HepG2 (cell line): Measurements from ENCODE around the gene DPAGT1. TPM values are rescaled to one million over a fixed set of nuclear protein-coding genes. Genes with fewer than 3 reads are reported as not detected.
A peak's percentile ranks its signal among the peaks of the same experiment; 100 is the strongest.

ENCODE experiments used
- ASH2L ChIP-seq: fragments of 300-600, 200-600 bp; sonication (generic); IDR thresholded peaks from 2 replicates; pipeline ENCODE4 v1.7.0; 2017; ENCODE audit warnings: low read depth, mild to moderate bottlenecking, moderate library complexity, mixed read lengths, low read length; ENCODE audit not compliant: insufficient read length
- SIN3A ChIP-seq: IDR thresholded peaks from 2 replicates; pipeline ENCODE4 v1.6.1; 2011; ENCODE audit warnings: low read depth, mild to moderate bottlenecking, control low read depth, low read length, borderline replicate concordance
- ZNF879 ChIP-seq: sonication (generic); formaldehyde crosslinking; IDR thresholded peaks from 2 replicates; pipeline ENCODE4 v1.8.1; 2023; ENCODE audit warnings: missing genetic modification reagents
- polyA plus RNA-seq, 8 experiments: library from polyadenylated mRNA; depleted of rRNA in 3 of 8; stranded (reverse) in 7 of 8; unstranded in 1 of 8; fragments of >200 nt; fragmentation: Illumina TruSeq in 4 of 8; extraction: Trizol in 4 of 8; gene quantifications; 2 replicates each; pipeline versions ENCODE4 v1.2.1 to v1.2.3, GENCODE V29; 2011 to 2016; ENCODE audit warnings: low read depth in 4 of 8, missing spikeins in 1 of 8, mixed read lengths in 1 of 8; ENCODE audit not compliant: insufficient read depth in 1 of 8
- total RNA-seq, 5 experiments: library from RNA; depleted of rRNA; stranded (reverse); fragments of >200 nt; fragmentation: Illumina TruSeq; extraction: Trizol; gene quantifications; 2 replicates each; pipeline ENCODE4 v1.2.3, GENCODE V29; 2016; ENCODE audit warnings: low read depth in 1 of 5
- TF ChIP-seq, protein P1 (sequence below): IDR thresholded peaks from 2 replicates; pipeline ENCODE4 v1.6.1; 2018; ENCODE audit warnings: missing genetic modification reagents, mild to moderate bottlenecking, missing compliant biosample characterization
- TF ChIP-seq, protein P2 (sequence below): sonication (generic); formaldehyde crosslinking; IDR thresholded peaks from 2 replicates; pipeline ENCODE4 v1.8.1; 2023; ENCODE audit warnings: mild to moderate bottlenecking, missing genetic modification reagents
- TF ChIP-seq, protein P3 (sequence below): sonication (generic); formaldehyde crosslinking; IDR thresholded peaks from 2 replicates; pipeline ENCODE4 v1.4.0; 2020; ENCODE audit warnings: mild to moderate bottlenecking, missing genetic modification reagents, borderline replicate concordance

Gene DPAGT1
- total and polyA plus RNA-seq, 2 of the 13 experiments (the other 11 are each of a cell fraction or from before 2014, with no cell fraction given), result 37.6 to 70.7 TPM

DNA sequence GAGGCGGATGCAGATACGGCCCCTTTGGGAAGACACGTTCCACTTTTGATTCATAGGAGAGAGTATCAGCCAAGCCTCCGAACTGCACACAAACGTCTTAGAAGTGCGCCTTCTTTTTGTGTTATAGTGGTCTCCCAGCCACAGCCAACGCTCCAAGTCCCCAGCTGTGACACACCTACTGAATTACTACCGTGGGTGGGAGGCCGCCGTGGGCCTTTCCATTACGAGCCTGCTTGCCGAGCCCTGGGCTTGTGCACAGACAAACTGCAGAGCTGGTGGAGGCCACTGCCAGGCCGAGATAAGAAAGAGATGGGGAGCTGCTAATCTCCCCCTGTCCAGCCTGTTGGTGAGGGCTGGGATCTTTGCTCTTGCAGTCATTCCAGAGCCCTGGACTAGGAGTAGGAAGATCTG, 16.2 kb downstream of the DPAGT1 start (continued):
- TF ChIP-seq ZNF879 (peak; percentile 46; the same call in 1 of the 2 replicates), SIN3A (0 out of 2 replicates have a peak, but pooled peaks have one; percentile 13), ASH2L (no peak)
- TF ChIP-seq, protein P1, sequence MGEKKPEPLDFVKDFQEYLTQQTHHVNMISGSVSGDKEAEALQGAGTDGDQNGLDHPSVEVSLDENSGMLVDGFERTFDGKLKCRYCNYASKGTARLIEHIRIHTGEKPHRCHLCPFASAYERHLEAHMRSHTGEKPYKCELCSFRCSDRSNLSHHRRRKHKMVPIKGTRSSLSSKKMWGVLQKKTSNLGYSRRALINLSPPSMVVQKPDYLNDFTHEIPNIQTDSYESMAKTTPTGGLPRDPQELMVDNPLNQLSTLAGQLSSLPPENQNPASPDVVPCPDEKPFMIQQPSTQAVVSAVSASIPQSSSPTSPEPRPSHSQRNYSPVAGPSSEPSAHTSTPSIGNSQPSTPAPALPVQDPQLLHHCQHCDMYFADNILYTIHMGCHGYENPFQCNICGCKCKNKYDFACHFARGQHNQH (CRISPR knock-in tag), result no peak
- TF ChIP-seq, protein P2, sequence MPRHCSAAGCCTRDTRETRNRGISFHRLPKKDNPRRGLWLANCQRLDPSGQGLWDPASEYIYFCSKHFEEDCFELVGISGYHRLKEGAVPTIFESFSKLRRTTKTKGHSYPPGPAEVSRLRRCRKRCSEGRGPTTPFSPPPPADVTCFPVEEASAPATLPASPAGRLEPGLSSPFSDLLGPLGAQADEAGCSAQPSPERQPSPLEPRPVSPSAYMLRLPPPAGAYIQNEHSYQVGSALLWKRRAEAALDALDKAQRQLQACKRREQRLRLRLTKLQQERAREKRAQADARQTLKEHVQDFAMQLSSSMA (CRISPR knock-in tag), result 0 out of 2 replicates have a peak, but pooled peaks have one; percentile 42
- TF ChIP-seq, protein P3, sequence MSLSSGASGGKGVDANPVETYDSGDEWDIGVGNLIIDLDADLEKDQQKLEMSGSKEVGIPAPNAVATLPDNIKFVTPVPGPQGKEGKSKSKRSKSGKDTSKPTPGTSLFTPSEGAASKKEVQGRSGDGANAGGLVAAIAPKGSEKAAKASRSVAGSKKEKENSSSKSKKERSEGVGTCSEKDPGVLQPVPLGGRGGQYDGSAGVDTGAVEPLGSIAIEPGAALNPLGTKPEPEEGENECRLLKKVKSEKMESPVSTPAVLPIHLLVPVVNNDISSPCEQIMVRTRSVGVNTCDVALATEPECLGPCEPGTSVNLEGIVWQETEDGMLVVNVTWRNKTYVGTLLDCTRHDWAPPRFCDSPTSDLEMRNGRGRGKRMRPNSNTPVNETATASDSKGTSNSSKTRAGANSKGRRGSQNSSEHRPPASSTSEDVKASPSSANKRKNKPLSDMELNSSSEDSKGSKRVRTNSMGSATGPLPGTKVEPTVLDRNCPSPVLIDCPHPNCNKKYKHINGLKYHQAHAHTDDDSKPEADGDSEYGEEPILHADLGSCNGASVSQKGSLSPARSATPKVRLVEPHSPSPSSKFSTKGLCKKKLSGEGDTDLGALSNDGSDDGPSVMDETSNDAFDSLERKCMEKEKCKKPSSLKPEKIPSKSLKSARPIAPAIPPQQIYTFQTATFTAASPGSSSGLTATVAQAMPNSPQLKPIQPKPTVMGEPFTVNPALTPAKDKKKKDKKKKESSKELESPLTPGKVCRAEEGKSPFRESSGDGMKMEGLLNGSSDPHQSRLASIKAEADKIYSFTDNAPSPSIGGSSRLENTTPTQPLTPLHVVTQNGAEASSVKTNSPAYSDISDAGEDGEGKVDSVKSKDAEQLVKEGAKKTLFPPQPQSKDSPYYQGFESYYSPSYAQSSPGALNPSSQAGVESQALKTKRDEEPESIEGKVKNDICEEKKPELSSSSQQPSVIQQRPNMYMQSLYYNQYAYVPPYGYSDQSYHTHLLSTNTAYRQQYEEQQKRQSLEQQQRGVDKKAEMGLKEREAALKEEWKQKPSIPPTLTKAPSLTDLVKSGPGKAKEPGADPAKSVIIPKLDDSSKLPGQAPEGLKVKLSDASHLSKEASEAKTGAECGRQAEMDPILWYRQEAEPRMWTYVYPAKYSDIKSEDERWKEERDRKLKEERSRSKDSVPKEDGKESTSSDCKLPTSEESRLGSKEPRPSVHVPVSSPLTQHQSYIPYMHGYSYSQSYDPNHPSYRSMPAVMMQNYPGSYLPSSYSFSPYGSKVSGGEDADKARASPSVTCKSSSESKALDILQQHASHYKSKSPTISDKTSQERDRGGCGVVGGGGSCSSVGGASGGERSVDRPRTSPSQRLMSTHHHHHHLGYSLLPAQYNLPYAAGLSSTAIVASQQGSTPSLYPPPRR (CRISPR knock-in tag), result no peak
